Colonic mucosa (tissue), 4 donors: ENCODE results near the gene ONECUT2. TPM values are rescaled to one million over a fixed set of nuclear protein-coding genes. Genes with fewer than 3 reads are reported as not detected.

Experiments
- DNase-seq: peaks from one replicate; pipeline ENCODE4 v3.0.0-alpha.2; 2020
- H3K27ac ChIP-seq: fragments of 200-600 bp; one replicate; pipeline ENCODE4 v1.8.0; 2021
- H3K27me3 ChIP-seq: fragments of 200-600 bp; one replicate; pipeline ENCODE4 v1.8.0; 2021
- H3K36me3 ChIP-seq: fragments of 200-600 bp; one replicate; pipeline ENCODE4 v1.8.0; 2021
- H3K4me1 ChIP-seq: fragments of 200-600 bp; one replicate; pipeline ENCODE4 v1.8.0; 2021; ENCODE audit warnings: mild to moderate bottlenecking
- H3K4me3 ChIP-seq: fragments of 200-600 bp; one replicate; pipeline ENCODE4 v1.8.0; 2021
- H3K9ac ChIP-seq, 2 donors: one replicate each; pipeline ENCODE4 v1.7.0; 2013; ENCODE audit warnings: control low read depth in 2 of 2, low read depth in 2 of 2, low read length in 2 of 2
- H3K9me3 ChIP-seq: fragments of 200-600 bp; one replicate; pipeline ENCODE4 v1.8.0; 2021
- intact Hi-C: fragments of 100-400 bp; cut with DNase I; formaldehyde crosslinking; loops from one replicate; pipeline ENCODE4 v1.14.1; 2022
- total RNA-seq, 2 donors: library from RNA; stranded (reverse); fragmentation: NEBNext Ultra II Directional in 1 of 2; extraction: Animal tissue kit (Norgen Biotek cat#: 25700) in 1 of 2; gene quantifications; one replicate each; pipeline ENCODE4 v1.2.1, GENCODE V29; 2021
- TF ChIP-seq, protein P1 (sequence below): fragments of 200-600 bp; IDR thresholded peaks from one replicate; pipeline ENCODE4 v1.8.0; 2022; ENCODE audit warnings: antibody characterized with exemption, mild to moderate bottlenecking
- donor health status: healthy.
- donor health status: DM: no; HTN: no; CAD: no.
- donor health status: DM: no; HTN: no; CAD: no.

Gene ONECUT2
- total RNA-seq, 2 donors from 2014 or later = 0.05 to 0.49 TPM

DNA sequence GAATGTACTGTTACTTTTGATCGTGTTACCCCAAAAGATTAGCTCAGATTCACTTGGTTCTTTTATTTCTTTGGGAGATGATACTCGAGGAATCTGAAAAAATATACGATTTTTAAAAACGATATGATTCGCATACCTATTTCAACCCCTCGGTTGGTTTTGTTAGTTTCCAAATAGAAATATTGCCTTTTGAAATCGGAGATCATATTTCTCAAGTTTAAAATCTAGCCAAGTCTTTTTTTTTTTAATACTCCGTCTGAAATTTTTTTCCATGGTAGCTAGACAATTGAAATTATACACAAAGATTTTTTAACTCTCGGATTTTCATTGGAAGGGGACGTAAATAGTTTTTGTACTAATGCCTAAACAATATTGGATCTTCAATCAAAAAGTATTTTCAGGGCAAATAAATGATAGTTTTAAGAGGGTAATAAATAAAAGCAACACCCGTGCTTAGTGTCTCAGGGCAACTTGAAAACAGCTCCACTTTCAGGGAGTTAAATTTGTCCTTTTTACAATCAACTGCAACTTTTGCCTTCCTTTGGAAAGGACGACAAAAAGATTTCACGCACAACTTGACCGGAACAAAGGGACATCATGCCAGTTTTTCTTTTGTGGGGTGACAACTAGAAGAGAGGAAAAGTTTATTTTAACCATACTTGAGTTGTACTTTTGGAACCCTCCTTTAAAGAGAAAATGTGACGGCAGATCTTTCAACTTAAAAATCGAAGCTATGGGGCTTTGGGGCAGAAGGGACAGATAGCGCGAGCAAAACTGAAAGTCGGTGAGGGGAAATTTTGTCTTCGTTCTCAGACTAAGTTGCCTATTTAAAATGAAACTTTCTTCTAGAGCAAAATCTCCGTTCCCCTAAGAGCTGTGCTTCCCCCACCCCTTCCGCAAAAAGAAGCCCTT lies 5.8 kb upstream of the ONECUT2 start:
- DNase-seq = no peak
- TF ChIP-seq, protein P1, sequence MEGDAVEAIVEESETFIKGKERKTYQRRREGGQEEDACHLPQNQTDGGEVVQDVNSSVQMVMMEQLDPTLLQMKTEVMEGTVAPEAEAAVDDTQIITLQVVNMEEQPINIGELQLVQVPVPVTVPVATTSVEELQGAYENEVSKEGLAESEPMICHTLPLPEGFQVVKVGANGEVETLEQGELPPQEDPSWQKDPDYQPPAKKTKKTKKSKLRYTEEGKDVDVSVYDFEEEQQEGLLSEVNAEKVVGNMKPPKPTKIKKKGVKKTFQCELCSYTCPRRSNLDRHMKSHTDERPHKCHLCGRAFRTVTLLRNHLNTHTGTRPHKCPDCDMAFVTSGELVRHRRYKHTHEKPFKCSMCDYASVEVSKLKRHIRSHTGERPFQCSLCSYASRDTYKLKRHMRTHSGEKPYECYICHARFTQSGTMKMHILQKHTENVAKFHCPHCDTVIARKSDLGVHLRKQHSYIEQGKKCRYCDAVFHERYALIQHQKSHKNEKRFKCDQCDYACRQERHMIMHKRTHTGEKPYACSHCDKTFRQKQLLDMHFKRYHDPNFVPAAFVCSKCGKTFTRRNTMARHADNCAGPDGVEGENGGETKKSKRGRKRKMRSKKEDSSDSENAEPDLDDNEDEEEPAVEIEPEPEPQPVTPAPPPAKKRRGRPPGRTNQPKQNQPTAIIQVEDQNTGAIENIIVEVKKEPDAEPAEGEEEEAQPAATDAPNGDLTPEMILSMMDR = no peak
- H3K27me3 ChIP-seq = peaks cover 85% of the 10 kb centered on the region
- intact Hi-C loops = no loop called here
- H3K9me3 ChIP-seq = no peaks in the 10 kb centered on the region
- no peak overlapping the region for H3K9ac ChIP-seq
- no peak overlapping the region for H3K27ac ChIP-seq
- no peak overlapping the region for H3K4me3 ChIP-seq
- H3K36me3 ChIP-seq = no peaks in the 10 kb centered on the region
- H3K4me1 ChIP-seq = no peaks in the 10 kb centered on the region

DNA sequence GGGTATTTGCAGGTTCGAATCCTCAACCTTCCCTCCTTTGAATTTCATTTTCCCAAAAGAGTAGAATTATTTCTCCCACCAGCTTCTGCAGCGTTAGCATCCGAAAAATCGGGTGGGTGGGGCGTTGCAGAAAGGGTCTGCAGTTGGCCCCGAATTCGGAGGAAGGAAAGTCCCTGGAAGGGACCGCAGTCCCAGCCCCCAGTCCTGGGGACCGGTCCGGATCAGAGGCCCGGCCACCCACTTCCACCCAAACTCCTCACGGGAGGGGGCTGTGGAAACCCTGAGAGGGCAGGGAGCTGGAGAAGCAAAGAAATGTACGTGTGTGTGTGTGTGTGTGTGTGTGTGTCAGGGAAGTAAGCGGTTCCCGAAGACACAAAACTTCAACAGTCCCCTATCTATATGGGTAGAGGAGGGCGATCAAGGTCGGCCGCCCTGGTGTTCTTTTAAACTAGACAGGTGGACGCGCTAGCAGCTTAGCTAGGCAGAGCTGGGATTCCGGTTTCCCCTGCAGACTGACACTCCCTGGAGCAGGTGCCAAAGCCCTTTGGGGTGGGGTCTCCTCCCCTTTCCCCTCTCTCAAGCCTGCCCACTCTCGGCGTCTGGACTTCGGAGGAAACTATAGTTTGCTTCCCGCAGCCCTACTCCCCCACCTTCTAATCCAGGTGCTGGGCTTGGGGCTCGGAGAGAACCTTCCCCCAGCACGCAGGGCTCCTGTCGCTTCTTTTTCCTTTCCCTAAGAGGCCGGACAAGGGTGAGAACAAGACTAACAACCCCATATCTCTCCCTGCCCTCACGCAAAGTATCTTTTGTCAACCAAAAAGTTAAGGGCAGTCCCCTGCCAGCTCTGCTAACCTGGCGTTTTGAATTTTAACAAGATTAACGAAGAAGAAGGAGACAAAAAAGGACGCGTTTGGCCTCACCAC lies 4.8 kb upstream of the ONECUT2 start:
- TF ChIP-seq, protein P1 = no peak
- no peaks in the 10 kb centered on the region for H3K9me3 ChIP-seq
- no peak overlapping the region for H3K4me3 ChIP-seq
- no peak overlapping the region for H3K27ac ChIP-seq
- H3K27me3 ChIP-seq = peaks cover 82% of the 10 kb centered on the region
- no peak for DNase-seq
- no peaks in the 10 kb centered on the region for H3K4me1 ChIP-seq
- H3K9ac ChIP-seq = no peak overlapping the region
- intact Hi-C loops = no loop called here
- no peaks in the 10 kb centered on the region for H3K36me3 ChIP-seq

- H3K4me1 ChIP-seq = no peaks in the 10 kb centered on the region
- H3K9ac ChIP-seq = no peak overlapping the region
- DNase-seq = no peak
- TF ChIP-seq, protein P1 = no peak
- H3K27ac ChIP-seq = no peak overlapping the region
- H3K4me3 ChIP-seq = no peak overlapping the region
- H3K36me3 ChIP-seq = no peaks in the 10 kb centered on the region
- peaks cover 82% of the 10 kb centered on the region for H3K27me3 ChIP-seq
- intact Hi-C loops = no loop called here
- no peaks in the 10 kb centered on the region for H3K9me3 ChIP-seq
Measured at GRCh38 chr18:57431002-57431382, 4.2 kb upstream of the ONECUT2 start.

DNA sequence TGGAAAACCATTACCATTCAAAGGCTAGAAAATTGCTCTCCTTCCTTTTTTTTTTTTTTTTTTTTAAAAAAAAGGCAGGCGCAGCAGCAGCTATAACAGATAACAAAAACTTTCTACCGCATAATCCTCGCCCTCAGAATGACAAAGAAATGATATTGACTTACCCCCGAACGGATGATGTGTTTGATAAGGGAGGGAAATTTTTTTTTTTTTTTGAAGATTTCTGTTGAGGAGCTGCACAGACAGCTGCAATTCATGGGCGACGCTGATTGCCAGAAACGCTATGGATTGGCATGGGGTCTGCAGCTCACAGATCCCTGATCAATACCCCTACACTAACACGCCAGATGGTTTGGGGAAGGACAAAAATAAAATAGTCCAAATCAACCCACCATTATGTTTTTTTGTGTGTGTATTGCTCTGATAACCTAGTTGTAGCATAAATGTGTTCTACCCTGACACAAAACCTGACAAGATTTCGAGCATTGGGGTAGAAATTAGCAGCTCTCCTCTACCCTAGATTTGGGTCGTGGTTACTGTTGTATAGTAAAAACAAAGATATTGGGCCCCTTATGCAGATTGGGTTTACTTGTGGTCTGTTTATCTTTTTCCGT lies 3.6 kb upstream of the ONECUT2 start:
- H3K4me3 ChIP-seq = no peak overlapping the region
- DNase-seq = no peak

More for the DNA sequence above, 3.6 kb upstream of the ONECUT2 start:
- H3K4me1 ChIP-seq = no peaks in the 10 kb centered on the region
- H3K27me3 ChIP-seq = peaks cover 81% of the 10 kb centered on the region
- TF ChIP-seq, protein P1 = no peak
- intact Hi-C loops = no loop called here
- H3K36me3 ChIP-seq = no peaks in the 10 kb centered on the region
- H3K9ac ChIP-seq = no peak overlapping the region
- no peaks in the 10 kb centered on the region for H3K9me3 ChIP-seq
- H3K27ac ChIP-seq = no peak overlapping the region
